ENCODE data around the gene RASAL1. TPM values are rescaled to one million over a fixed set of nuclear protein-coding genes. Genes with fewer than 3 reads are reported as not detected.

Gene RASAL1
- total RNA-seq, 2 donors from 2014 or later = 0.15 to 0.89 TPM

GRCh38 chr12:113170457-113170856, 34.9 kb upstream of the RASAL1 start:
- peaks cover 9% of the 10 kb centered on the region for H3K4me1 Mint-ChIP-seq
- ATAC-seq (no peak), DNase-seq (no peak)
- peaks cover 9% of the 10 kb centered on the region for H3K36me3 Mint-ChIP-seq (ENCODE audit: low read depth)
- peak overlapping the region; percentile 73 for H3K27ac Mint-ChIP-seq
- no peak overlapping the region for H3K4me3 Mint-ChIP-seq
- H3K27me3 Mint-ChIP-seq = no peaks in the 10 kb centered on the region
- no peaks in the 10 kb centered on the region for H3K9me3 ChIP-seq (ENCODE audit: control insufficient read depth, low read length, poor library complexity, severe bottlenecking)

- Mint-ChIP-seq H3K36me3 (ENCODE audit: low read depth) (peaks cover 7% of the 10 kb centered on the region), H3K4me1 (peaks cover 9% of the 10 kb centered on the region), H3K4me3 (no peak overlapping the region), H3K27me3 (no peaks in the 10 kb centered on the region), H3K27ac (no peak overlapping the region)
- H3K9me3 ChIP-seq (ENCODE audit: control insufficient read depth, low read length, poor library complexity, severe bottlenecking) = no peaks in the 10 kb centered on the region
- ATAC-seq (no peak), DNase-seq (no peak)
Measured at GRCh38 chr12:113169697-113170096, 34.1 kb upstream of the RASAL1 start.

GRCh38 chr12:113167868-113168267, 32.3 kb upstream of the RASAL1 start:
- Mint-ChIP-seq H3K4me1 (peaks cover 7% of the 10 kb centered on the region), H3K36me3 (ENCODE audit: low read depth) (peaks cover 4% of the 10 kb centered on the region), H3K4me3 (no peak overlapping the region), H3K27ac (no peak overlapping the region), H3K27me3 (no peaks in the 10 kb centered on the region)
- H3K9me3 ChIP-seq (ENCODE audit: control insufficient read depth, low read length, poor library complexity, severe bottlenecking) = no peaks in the 10 kb centered on the region
- ATAC-seq (no peak), DNase-seq (no peak)

- Mint-ChIP-seq H3K27me3 (no peaks in the 10 kb centered on the region), H3K4me1 (peaks cover 2% of the 10 kb centered on the region), H3K36me3 (ENCODE audit: low read depth) (no peaks in the 10 kb centered on the region), H3K4me3 (no peak overlapping the region), H3K27ac (no peak overlapping the region)
- DNase-seq (no peak), ATAC-seq (no peak)
- H3K9me3 ChIP-seq (ENCODE audit: control insufficient read depth, low read length, poor library complexity, severe bottlenecking) = no peaks in the 10 kb centered on the region
Measured at GRCh38 chr12:113165521-113166450, 30.2 kb upstream of the RASAL1 start.

- no peaks in the 10 kb centered on the region for H3K36me3 Mint-ChIP-seq (ENCODE audit: low read depth)
- H3K27me3 Mint-ChIP-seq = no peaks in the 10 kb centered on the region
- H3K27ac Mint-ChIP-seq = no peak overlapping the region
- H3K4me1 Mint-ChIP-seq = peaks cover 2% of the 10 kb centered on the region
- H3K4me3 Mint-ChIP-seq = no peak overlapping the region
- H3K9me3 ChIP-seq (ENCODE audit: control insufficient read depth, low read length, poor library complexity, severe bottlenecking) = no peaks in the 10 kb centered on the region
- no peak for ATAC-seq
- DNase-seq = no peak
Measured at GRCh38 chr12:113164014-113164413, 28.5 kb upstream of the RASAL1 start.

- Mint-ChIP-seq H3K36me3 (ENCODE audit: low read depth) (no peaks in the 10 kb centered on the region), H3K4me1 (peaks cover 2% of the 10 kb centered on the region), H3K4me3 (no peak overlapping the region), H3K27ac (no peak overlapping the region), H3K27me3 (no peaks in the 10 kb centered on the region)
- no peaks in the 10 kb centered on the region for H3K9me3 ChIP-seq (ENCODE audit: control insufficient read depth, low read length, poor library complexity, severe bottlenecking)
- ATAC-seq (no peak), DNase-seq (no peak)
Measured at GRCh38 chr12:113163030-113163360, 27.4 kb upstream of the RASAL1 start.

- H3K36me3 Mint-ChIP-seq (ENCODE audit: low read depth) = no peaks in the 10 kb centered on the region
- no peaks in the 10 kb centered on the region for H3K27me3 Mint-ChIP-seq
- ATAC-seq (no peak), DNase-seq (no peak)
- peaks cover 2% of the 10 kb centered on the region for H3K4me1 Mint-ChIP-seq
- no peaks in the 10 kb centered on the region for H3K9me3 ChIP-seq (ENCODE audit: control insufficient read depth, low read length, poor library complexity, severe bottlenecking)
- no peak overlapping the region for H3K4me3 Mint-ChIP-seq
- H3K27ac Mint-ChIP-seq = no peak overlapping the region
Measured at GRCh38 chr12:113162102-113163029, 26.8 kb upstream of the RASAL1 start.

GRCh38 chr12:113161415-113162016, 26.0 kb upstream of the RASAL1 start:
- DNase-seq (no peak), ATAC-seq (peak; percentile 22)

GRCh38 chr12:113159937-113160336, 24.4 kb upstream of the RASAL1 start:
- ATAC-seq = no peak
- H3K36me3 Mint-ChIP-seq (ENCODE audit: low read depth) = no peaks in the 10 kb centered on the region
- DNase-seq = no peak

More at GRCh38 chr12:113161415-113162016, 26.0 kb upstream of the RASAL1 start:
- Mint-ChIP-seq H3K4me3 (no peak overlapping the region), H3K27me3 (no peaks in the 10 kb centered on the region), H3K36me3 (ENCODE audit: low read depth) (no peaks in the 10 kb centered on the region), H3K4me1 (peaks cover 2% of the 10 kb centered on the region), H3K27ac (no peak overlapping the region)
- H3K9me3 ChIP-seq (ENCODE audit: control insufficient read depth, low read length, poor library complexity, severe bottlenecking) = no peaks in the 10 kb centered on the region

GRCh38 chr12:113158439-113159203, 23.1 kb upstream of the RASAL1 start:
- no peaks in the 10 kb centered on the region for H3K36me3 Mint-ChIP-seq (ENCODE audit: low read depth)
- DNase-seq = no peak
- H3K9me3 ChIP-seq (ENCODE audit: control insufficient read depth, low read length, poor library complexity, severe bottlenecking) = no peaks in the 10 kb centered on the region
- no peak overlapping the region for H3K27ac Mint-ChIP-seq
- no peaks in the 10 kb centered on the region for H3K27me3 Mint-ChIP-seq
- no peak overlapping the region for H3K4me3 Mint-ChIP-seq
- no peaks in the 10 kb centered on the region for H3K4me1 Mint-ChIP-seq
- ATAC-seq = no peak

More at GRCh38 chr12:113159937-113160336, 24.4 kb upstream of the RASAL1 start:
- Mint-ChIP-seq H3K4me1 (no peaks in the 10 kb centered on the region), H3K4me3 (no peak overlapping the region), H3K27me3 (no peaks in the 10 kb centered on the region), H3K27ac (peak overlapping the region; percentile 9)
- no peaks in the 10 kb centered on the region for H3K9me3 ChIP-seq (ENCODE audit: control insufficient read depth, low read length, poor library complexity, severe bottlenecking)

GRCh38 chr12:113157218-113157859, 21.8 kb upstream of the RASAL1 start:
- no peaks in the 10 kb centered on the region for H3K36me3 Mint-ChIP-seq (ENCODE audit: low read depth)
- no peaks in the 10 kb centered on the region for H3K9me3 ChIP-seq (ENCODE audit: control insufficient read depth, low read length, poor library complexity, severe bottlenecking)
- H3K27me3 Mint-ChIP-seq = peaks cover 2% of the 10 kb centered on the region
- no peak overlapping the region for H3K27ac Mint-ChIP-seq
- H3K4me3 Mint-ChIP-seq = no peak overlapping the region
- ATAC-seq (no peak), DNase-seq (no peak)
- H3K4me1 Mint-ChIP-seq = peaks cover 5% of the 10 kb centered on the region

- no peak overlapping the region for H3K4me3 Mint-ChIP-seq
- ATAC-seq (no peak), DNase-seq (no peak)
- H3K4me1 Mint-ChIP-seq = peaks cover 10% of the 10 kb centered on the region
- no peaks in the 10 kb centered on the region for H3K36me3 Mint-ChIP-seq (ENCODE audit: low read depth)
- H3K27ac Mint-ChIP-seq = no peak overlapping the region
- peaks cover 7% of the 10 kb centered on the region for H3K27me3 Mint-ChIP-seq
- no peaks in the 10 kb centered on the region for H3K9me3 ChIP-seq (ENCODE audit: control insufficient read depth, low read length, poor library complexity, severe bottlenecking)
Measured at GRCh38 chr12:113155646-113156045, 20.1 kb upstream of the RASAL1 start.

All from T-helper 17 cell (primary cell).